ENCODE results near the gene LITAF. TPM values are rescaled to one million over a fixed set of nuclear protein-coding genes. Genes with fewer than 3 reads are reported as not detected.

The LITAF gene
- total RNA-seq, 1 experiment from 2014 or later = 95.0 TPM

DNA sequence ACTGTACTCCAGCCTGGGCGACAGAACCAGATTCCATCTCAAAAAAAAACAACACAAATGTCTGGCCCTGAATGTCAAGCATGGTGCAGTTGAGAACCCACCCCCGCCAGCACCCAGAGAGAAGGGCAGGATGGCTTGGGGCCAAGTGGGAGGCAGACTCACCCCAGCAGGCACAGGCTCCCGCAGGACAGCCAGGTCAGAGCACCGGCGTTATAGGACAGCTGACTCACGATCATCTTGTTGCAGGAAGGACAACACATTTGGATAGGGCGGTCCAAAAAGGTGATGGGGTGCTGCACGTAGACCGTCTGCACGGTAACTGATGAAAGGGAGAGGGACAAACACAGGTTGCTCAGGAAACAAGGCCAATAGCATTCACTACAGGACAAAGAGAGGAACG is 33.3 kb downstream of the LITAF start:
- DNase-seq (ENCODE audit: low read depth) = no peak

DNA sequence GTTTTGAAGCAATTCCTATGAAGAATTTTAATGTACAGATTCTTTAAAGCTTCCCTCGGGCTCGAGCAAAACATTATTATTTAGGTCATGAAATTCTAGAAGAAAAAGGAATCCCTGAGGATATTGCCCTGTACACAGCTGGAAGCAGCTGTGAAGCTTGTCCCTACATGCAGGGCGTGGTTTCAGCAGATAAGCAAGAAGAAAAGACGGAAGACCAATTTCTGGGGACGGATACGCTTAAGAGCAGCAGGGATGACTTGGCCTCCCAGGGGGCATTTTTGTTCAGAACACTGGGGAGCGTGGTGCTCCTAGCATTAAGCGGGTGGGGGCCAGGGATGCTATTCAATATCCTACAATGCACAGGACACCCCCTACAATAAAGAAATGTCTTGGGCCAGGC is 34.3 kb downstream of the LITAF start:
- DNase-seq (ENCODE audit: low read depth) = no peak

DNA sequence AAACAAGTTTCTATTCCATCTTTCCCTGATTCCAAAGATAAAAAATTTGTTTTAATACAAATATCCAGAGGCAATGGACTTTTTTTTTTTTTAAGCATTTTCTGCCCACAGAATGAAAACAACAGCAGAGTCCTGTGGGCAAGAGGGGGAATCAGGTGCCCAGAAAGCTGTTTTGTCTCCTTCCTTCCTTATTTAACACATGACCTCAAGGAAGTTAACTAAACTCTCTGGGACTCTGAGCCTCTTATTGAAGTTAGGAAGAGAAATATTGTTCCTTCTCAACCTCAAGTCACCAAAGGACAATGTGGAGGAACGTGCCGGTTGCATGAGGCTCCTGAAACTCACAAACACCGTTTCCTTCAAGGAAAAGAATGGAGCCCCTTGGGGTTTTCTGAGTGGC is 34.9 kb downstream of the LITAF start:
- DNase-seq (ENCODE audit: low read depth) = no peak

GRCh38 chr16:11550791-11551498 is 35.8 kb downstream of the LITAF start:
- DNase-seq (ENCODE audit: low read depth) = no peak

DNA sequence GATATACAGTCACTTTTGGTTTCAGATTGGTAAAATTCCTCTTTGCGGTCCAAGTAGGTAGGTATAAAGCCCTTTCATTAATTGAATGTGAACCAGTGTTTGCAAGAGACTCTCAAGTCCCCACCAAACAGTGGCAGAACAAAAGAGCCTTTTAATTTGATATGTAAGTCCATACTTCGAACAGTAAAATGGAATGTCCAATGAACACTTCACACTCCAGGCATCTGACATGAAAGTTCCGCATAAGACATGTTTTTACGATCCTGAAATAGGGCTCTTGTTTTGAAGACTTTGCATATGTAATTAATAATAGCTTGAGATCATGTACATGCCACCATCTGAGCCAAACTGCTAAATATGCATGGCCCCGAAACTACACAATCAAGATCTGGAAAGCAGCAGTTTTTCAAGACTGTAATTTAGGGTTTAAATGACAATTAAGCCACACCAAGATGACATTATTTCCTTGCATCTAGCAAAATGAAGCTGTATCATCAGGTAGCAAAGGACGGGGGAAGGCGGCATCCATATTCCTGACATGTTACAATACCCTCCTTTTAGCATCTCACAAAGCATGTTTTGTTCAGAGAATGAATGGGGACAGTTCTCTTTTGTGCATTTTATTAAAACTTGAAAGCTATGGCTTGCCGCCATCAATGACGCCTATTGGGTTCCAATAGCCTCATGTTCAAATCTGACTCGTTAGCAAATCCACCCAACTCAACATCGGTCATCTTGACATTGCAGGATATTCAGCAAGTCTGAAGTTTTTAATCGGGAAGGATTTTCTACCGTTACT is 39.4 kb downstream of the LITAF start:
- no peak for DNase-seq (ENCODE audit: low read depth)

DNA sequence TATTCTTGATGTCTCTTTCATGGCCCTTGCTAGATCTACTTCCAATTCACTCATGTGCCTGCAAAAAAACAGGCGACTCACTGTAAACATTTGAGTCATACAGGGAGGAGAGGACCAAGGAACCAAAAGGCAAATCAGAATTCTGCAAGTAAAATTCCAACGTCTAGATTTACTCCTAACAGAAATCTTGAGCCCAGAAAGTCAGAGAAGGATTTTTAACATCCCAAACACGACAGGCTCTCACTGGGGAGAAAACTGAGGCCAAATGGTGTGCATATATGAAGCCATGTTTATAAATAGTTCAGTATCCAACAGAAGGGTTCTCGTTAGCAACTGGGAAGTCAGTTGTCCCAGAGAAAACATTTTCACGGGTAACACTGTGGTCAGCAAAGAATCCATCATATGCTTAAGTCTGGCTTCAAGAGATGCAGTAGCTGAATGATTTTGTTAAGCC is 40.1 kb downstream of the LITAF start:
- peak; percentile 71 for DNase-seq (ENCODE audit: low read depth)

DNA sequence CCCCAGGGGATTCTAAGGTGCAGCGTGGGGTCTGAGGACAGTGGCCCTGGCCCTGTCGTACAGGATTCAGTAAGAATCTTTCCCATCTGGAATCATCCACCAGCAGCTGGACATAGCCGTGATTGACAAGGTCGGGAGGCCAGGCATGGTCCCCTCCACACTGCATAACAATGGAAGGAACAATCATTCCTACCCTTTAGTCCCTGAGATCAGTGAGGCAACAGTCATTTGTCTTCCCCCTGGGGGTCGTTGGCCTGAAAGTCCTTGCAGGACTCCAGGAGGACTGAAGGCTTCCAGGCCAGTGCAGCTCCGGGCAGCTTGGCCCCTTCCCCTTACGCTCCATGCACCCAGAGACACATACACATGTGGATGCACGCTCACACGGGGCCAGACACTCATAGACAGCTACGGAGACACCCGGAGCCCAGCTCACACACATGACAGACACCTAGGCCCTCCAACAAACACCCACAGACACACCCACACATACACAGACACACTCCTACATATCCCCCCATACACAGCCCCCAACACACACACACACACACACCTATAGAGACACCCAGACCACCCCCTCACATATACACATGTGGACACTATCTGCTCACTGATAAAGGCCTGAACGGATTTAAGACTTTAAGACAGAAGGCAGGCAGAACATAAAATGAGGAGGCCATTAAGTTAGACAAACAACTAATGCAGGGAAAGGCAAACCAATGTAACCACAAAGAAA is 42.9 kb downstream of the LITAF start:
- no peak for DNase-seq (ENCODE audit: low read depth)

GRCh38 chr16:11542069-11542744 is 44.5 kb downstream of the LITAF start:
- DNase-seq (ENCODE audit: low read depth) = no peak

DNA sequence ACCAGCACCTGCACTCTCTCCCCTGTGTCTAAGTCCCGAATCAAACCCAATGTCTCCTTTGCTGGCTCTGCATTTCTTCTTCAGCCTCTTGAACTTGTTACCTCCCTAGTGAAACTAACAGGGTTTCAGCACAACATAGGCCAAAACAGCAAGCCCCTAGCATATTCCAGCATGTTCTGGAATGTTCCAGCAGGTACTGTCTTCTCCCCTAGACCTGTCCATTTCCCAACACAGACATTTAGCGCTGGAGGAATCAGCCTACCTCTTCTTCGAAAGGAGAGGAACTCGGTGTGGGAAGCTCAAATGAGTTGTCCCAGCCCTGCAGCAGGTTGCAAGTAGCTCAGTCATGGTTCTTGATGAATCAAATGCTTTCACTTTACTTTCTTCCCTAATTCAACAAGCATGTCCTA is 47.1 kb downstream of the LITAF start:
- DNase-seq (ENCODE audit: low read depth) = no peak

- DNase-seq (ENCODE audit: low read depth) = no peak
Measured at GRCh38 chr16:11538880-11539279, 47.8 kb downstream of the LITAF start.

DNA sequence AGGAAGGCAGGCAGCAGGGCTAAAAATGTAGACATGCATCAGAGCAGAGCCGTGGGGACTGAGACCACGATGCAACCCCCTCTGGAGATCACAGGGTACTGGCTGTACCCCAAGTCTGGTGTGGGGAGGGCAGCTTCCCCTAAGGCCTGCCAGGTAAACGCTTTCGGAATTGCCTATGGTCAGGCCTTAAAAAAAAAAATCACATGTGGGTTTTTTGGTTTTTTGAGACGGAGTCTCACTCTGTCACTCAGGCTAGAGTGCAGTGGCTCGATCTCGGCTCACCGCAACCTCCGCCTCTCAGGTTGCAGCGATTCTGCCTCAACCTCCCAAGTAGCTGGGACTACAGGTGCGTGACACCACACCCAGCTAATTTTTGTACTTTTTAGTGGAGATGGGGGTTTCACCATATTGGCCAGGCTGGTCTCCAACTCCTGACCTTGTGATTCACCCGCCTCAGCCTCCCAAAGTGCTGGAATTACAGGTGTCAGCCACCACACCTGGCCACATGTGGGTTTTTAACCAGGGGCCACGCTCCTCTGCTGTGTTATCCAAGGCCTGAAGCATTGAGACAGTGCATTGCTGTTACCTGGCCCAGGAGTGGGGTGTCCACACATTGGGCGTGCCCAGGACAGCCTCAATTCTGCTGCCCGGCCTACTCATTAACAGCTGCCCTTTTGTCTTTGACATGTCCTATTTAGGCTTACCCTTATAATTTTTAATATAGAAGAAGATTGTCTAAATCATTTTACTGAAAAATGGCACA is 50.4 kb downstream of the LITAF start:
- DNase-seq (ENCODE audit: low read depth) = no peak

GRCh38 chr16:11535494-11535893 is 51.2 kb downstream of the LITAF start:
- DNase-seq (ENCODE audit: low read depth) = no peak

- peak; percentile 32 for DNase-seq (ENCODE audit: low read depth)
Measured at GRCh38 chr16:11534262-11534661, 52.5 kb downstream of the LITAF start.

- peak; percentile 25 for DNase-seq (ENCODE audit: low read depth)
Measured at GRCh38 chr16:11533588-11533987, 53.1 kb downstream of the LITAF start.

GRCh38 chr16:11530171-11530940 is 56.4 kb downstream of the LITAF start:
- peak; percentile 53 for DNase-seq (ENCODE audit: low read depth)

DNA sequence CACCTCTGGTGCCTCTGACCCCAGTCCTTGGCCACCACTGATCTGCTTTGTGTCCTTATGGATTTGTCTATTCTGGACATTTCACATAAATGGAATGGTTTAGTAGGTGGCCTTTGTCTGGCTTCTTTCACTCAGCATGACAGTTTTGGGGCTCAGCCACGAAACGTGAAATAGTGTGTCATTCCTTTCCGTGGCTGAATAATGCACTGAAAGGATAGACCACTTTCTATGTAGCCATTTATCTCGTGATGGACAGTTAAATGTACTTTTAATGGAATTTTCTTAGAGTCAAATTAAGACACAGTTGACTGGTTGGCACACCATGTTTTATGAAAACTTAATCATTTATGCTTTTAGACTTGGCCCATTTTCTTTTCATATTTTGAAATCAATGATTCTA is 57.4 kb downstream of the LITAF start:
- no peak for DNase-seq (ENCODE audit: low read depth)

DNA sequence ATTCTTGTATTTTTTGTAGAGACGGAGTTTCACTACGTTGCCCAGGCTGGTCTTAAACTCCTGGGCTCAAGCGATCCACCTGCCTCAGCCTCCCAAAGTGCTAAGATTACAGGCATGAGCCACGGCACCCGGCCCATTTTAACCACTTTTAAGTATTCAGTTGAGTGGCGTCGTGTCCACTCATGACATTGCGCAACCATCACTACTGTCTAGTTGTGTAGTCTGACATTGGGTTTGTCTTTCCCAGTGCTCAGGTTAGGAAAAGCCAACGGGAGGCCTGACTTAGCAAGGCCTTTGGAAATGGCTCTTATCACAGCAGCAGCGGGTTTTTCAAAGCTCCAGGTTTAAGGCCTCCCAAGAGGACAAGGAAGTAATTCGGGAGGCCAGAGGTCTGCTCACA is 58.7 kb downstream of the LITAF start:
- DNase-seq (ENCODE audit: low read depth) = no peak

GRCh38 chr16:11526655-11527350 is 59.9 kb downstream of the LITAF start:
- DNase-seq (ENCODE audit: low read depth) = no peak

DNA sequence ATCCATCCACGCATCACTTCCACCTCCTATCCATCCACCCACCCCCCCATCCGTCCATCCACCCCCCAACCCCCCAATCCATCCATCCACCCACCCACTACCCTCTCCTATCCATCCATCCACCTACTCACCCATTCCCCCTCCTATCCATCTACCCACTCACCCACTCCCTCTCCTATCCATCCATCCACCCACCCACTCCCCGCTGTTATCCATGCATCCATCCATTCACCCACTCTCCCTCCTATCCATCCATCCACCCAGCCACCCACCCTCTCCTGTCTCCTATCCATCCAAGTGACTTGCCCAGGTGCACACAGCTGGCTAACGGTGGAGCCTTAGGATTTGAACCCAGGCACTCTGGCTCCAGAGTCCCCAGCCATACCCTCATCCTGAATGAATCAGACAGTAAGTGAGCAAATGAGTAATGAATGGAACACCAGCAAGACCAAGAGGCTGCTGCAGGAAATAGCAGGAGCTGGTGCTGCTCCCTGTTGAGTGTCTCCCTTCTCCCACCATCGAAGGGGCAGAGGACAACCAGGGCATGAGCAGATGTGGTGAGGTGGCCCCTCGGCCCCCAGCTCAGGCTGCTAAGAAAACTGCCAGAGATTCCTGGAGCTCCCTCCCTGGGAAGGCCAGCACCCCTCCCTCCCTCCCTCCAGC is 62.5 kb downstream of the LITAF start:
- DNase-seq (ENCODE audit: low read depth) = peak; percentile 32
